MG63 (cell line): Measurements from ENCODE around the gene SNAPC2. TPM values are rescaled to one million over a fixed set of nuclear protein-coding genes. Genes with fewer than 3 reads are reported as not detected.
"Not testable (repeated sequence)": the region's sequence is repeated elsewhere in the genome, so short reads cannot be mapped to it uniquely, and the experiment has no call there.

Experiments used
- DNase-seq: peaks from one replicate; pipeline ENCODE4 v3.0.0-alpha.2; 2020
- H3K27me3 ChIP-seq: fragments of 250-450 bp; sonication (Bioruptor Pico); 2 replicates; pipeline ENCODE4 v1.5.1; 2020; ENCODE audit warnings: mild to moderate bottlenecking, moderate library complexity
- H3K36me3 ChIP-seq: fragments of 250-450 bp; sonication (Bioruptor Pico); 2 replicates; pipeline ENCODE4 v1.5.1; 2020; ENCODE audit warnings: mild to moderate bottlenecking, moderate library complexity
- H3K4me3 ChIP-seq: fragments of 250-450 bp; sonication (Bioruptor Pico); 2 replicates; pipeline ENCODE4 v1.5.1; 2020; ENCODE audit warnings: mild to moderate bottlenecking, moderate library complexity
- H3K9me3 ChIP-seq: fragments of 250-450 bp; sonication (Bioruptor Pico); 2 replicates; pipeline ENCODE4 v1.5.1; 2020; ENCODE audit warnings: mild to moderate bottlenecking, moderate library complexity
- total RNA-seq: library from RNA; depleted of rRNA; stranded (reverse); fragments of >200 nt; shearing (Covaris generic); gene quantifications from 2 replicates; pipeline ENCODE4 v1.2.3, GENCODE V29; 2014; ENCODE audit warnings: low replicate concordance

The SNAPC2 gene
- total RNA-seq, 1 experiment from 2014 or later, result 39.9 TPM

- H3K36me3 ChIP-seq, result no peaks in the 10 kb centered on the region
- peak; percentile 50 for DNase-seq
- peaks cover 2% of the 10 kb centered on the region; the same call in 1 of the 2 replicates for H3K9me3 ChIP-seq
These were observed 36.2 kb upstream of the SNAPC2 start for GRCh38 chr19:7883796-7884570.

GRCh38 chr19:7885818-7886217 lies 34.3 kb upstream of the SNAPC2 start:
- DNase-seq, result no peak
- Histone ChIP-seq H3K4me3 (no peak overlapping the region), H3K9me3 (peaks cover 2% of the 10 kb centered on the region; the same call in 1 of the 2 replicates), H3K27me3 (peaks cover 5% of the 10 kb centered on the region; the same call in 1 of the 2 replicates), H3K36me3 (no peaks in the 10 kb centered on the region)

More at GRCh38 chr19:7883796-7884570, 36.2 kb upstream of the SNAPC2 start:
- Histone ChIP-seq H3K27me3 (peaks cover 5% of the 10 kb centered on the region; the same call in 1 of the 2 replicates), H3K4me3 (no peak overlapping the region)

- DNase-seq, result no peak
- H3K9me3 ChIP-seq, result no peaks in the 10 kb centered on the region
- H3K4me3 ChIP-seq, result peak overlapping the region; percentile 89
- H3K27me3 ChIP-seq, result no peaks in the 10 kb centered on the region
- H3K36me3 ChIP-seq, result no peaks in the 10 kb centered on the region
These were observed 32.6 kb upstream of the SNAPC2 start for GRCh38 chr19:7887408-7888144.

GRCh38 chr19:7888145-7888825 lies 31.9 kb upstream of the SNAPC2 start, which contains the start of gene LRRC8E:
LRRC8E (plus strand) TSS chr19:7888510; CDS start chr19:7895604, 7,094 bp downstream.
- Histone ChIP-seq H3K36me3 (no peaks in the 10 kb centered on the region), H3K27me3 (no peaks in the 10 kb centered on the region), H3K9me3 (no peaks in the 10 kb centered on the region), H3K4me3 (peak within 1 kb of the TSS; percentile 89)
- peak; percentile 95 for DNase-seq

GRCh38 chr19:7888826-7889217 lies 31.3 kb upstream of the SNAPC2 start:
- Histone ChIP-seq H3K27me3 (no peaks in the 10 kb centered on the region), H3K9me3 (no peaks in the 10 kb centered on the region)

GRCh38 chr19:7893362-7894101 lies 26.6 kb upstream of the SNAPC2 start:
- H3K4me3 ChIP-seq, H3K9me3 ChIP-seq, DNase-seq, H3K27me3 ChIP-seq: not testable (repeated sequence)
- H3K36me3 ChIP-seq, result peaks cover 12% of the 10 kb centered on the region

More at GRCh38 chr19:7888826-7889217, 31.3 kb upstream of the SNAPC2 start:
- DNase-seq, result no peak
- Histone ChIP-seq H3K36me3 (no peaks in the 10 kb centered on the region; the same call in 1 of the 2 replicates), H3K4me3 (peak overlapping the region; percentile 89)

- DNase-seq, result no peak
- Histone ChIP-seq H3K4me3 (no peak overlapping the region), H3K36me3 (peaks cover 24% of the 10 kb centered on the region), H3K9me3 (no peaks in the 10 kb centered on the region), H3K27me3 (no peaks in the 10 kb centered on the region)
These were observed 25.4 kb upstream of the SNAPC2 start for GRCh38 chr19:7894612-7895309.

- Histone ChIP-seq H3K9me3 (no peaks in the 10 kb centered on the region), H3K36me3 (peaks cover 28% of the 10 kb centered on the region), H3K4me3 (no peak overlapping the region), H3K27me3 (no peaks in the 10 kb centered on the region)
- no peak for DNase-seq
These were observed 24.6 kb upstream of the SNAPC2 start for GRCh38 chr19:7895565-7895964.

- no peaks in the 10 kb centered on the region for H3K9me3 ChIP-seq
- peaks cover 38% of the 10 kb centered on the region for H3K36me3 ChIP-seq
- H3K4me3 ChIP-seq, result no peak overlapping the region
- H3K27me3 ChIP-seq, result no peaks in the 10 kb centered on the region
- DNase-seq, result no peak
These were observed 22.8 kb upstream of the SNAPC2 start for GRCh38 chr19:7897292-7897691.

GRCh38 chr19:7898967-7899366 lies 21.2 kb upstream of the SNAPC2 start:
- Histone ChIP-seq H3K4me3 (no peak overlapping the region), H3K27me3 (no peaks in the 10 kb centered on the region), H3K9me3 (no peaks in the 10 kb centered on the region), H3K36me3 (peaks cover 43% of the 10 kb centered on the region)
- no peak for DNase-seq

- H3K4me3 ChIP-seq, result no peak overlapping the region
- peaks cover 48% of the 10 kb centered on the region for H3K36me3 ChIP-seq
- H3K27me3 ChIP-seq, result no peaks in the 10 kb centered on the region
- no peaks in the 10 kb centered on the region for H3K9me3 ChIP-seq
- DNase-seq, result no peak
These were observed 20.3 kb upstream of the SNAPC2 start for GRCh38 chr19:7899751-7900378.

GRCh38 chr19:7900401-7900870 lies 19.7 kb upstream of the SNAPC2 start:
- no peaks in the 10 kb centered on the region for H3K27me3 ChIP-seq
- no peak overlapping the region for H3K4me3 ChIP-seq
- no peaks in the 10 kb centered on the region for H3K9me3 ChIP-seq
- DNase-seq, result no peak
- H3K36me3 ChIP-seq, result peaks cover 54% of the 10 kb centered on the region

GRCh38 chr19:7900931-7901330 lies 19.2 kb upstream of the SNAPC2 start:
- Histone ChIP-seq H3K9me3 (no peaks in the 10 kb centered on the region), H3K36me3 (peaks cover 54% of the 10 kb centered on the region), H3K27me3 (no peaks in the 10 kb centered on the region), H3K4me3 (no peak overlapping the region)
- DNase-seq, result no peak

GRCh38 chr19:7901337-7901736 lies 18.8 kb upstream of the SNAPC2 start:
- no peaks in the 10 kb centered on the region for H3K27me3 ChIP-seq
- no peak overlapping the region for H3K4me3 ChIP-seq
- H3K36me3 ChIP-seq, result peaks cover 58% of the 10 kb centered on the region
- DNase-seq, result no peak
- no peaks in the 10 kb centered on the region for H3K9me3 ChIP-seq

- DNase-seq, result no peak
- H3K27me3 ChIP-seq, result no peaks in the 10 kb centered on the region
- peak overlapping the region; percentile 83 for H3K4me3 ChIP-seq
- H3K36me3 ChIP-seq, result peaks cover 69% of the 10 kb centered on the region
- H3K9me3 ChIP-seq, result no peaks in the 10 kb centered on the region
These were observed 17.3 kb upstream of the SNAPC2 start for GRCh38 chr19:7902796-7903243.
